Body of pancreas (tissue), 4 donors: ENCODE data around the gene TCF15. TPM values are rescaled to one million over a fixed set of nuclear protein-coding genes. Genes with fewer than 3 reads are reported as not detected.

Experiments used
- ATAC-seq: fragments of 150-250 bp; one replicate; pipeline ENCODE4 v1.9.1; 2016
- DNase-seq, 4 donors: peaks; one replicate each; pipeline ENCODE4 v3.0.0-alpha.2; 2019
- H3K27ac ChIP-seq, 4 donors: fragments of 200-600 bp; sonication (generic); 1 replicate in 3 of 4; 2 replicates in 1 of 4; pipeline versions ENCODE4 v1.5.1 to v1.6.1; 2016 to 2019; ENCODE audit warnings: mild to moderate bottlenecking in 1 of 4, mixed read lengths in 1 of 4, moderate library complexity in 1 of 4
- H3K27me3 ChIP-seq, 2 donors: fragments of 200-600 bp; sonication (generic); one replicate each; pipeline ENCODE4 v1.6.0; 2016; ENCODE audit warnings: mild to moderate bottlenecking in 1 of 2
- H3K36me3 ChIP-seq, 2 donors: fragments of 200-600 bp; sonication (generic); replicated peaks in 1 of 2; 2 replicates each; pipeline ENCODE4 v1.5.1; 2016; ENCODE audit warnings: low read depth in 2 of 2; ENCODE audit not compliant: insufficient read depth in 1 of 2
- H3K4me1 ChIP-seq: fragments of 200-600 bp; sonication (generic); one replicate; pipeline ENCODE4 v1.6.0; 2016
- H3K4me3 ChIP-seq, 2 donors: fragments of 200-600 bp; sonication (generic); 1 replicate in 1 of 2; 2 replicates in 1 of 2; pipeline ENCODE4 v1.5.1; 2016 to 2019
- H3K9me3 ChIP-seq, 3 donors: fragments of 200-600 bp; sonication (generic); 1 replicate in 2 of 3; 2 replicates in 1 of 3; pipeline ENCODE4 v1.5.1; 2016
- CTCF ChIP-seq, 7 experiments: fragments of 450-650 bp in 4 of 7; fragments of 200-600 bp in 3 of 7; sonication (generic) in 3 of 7; IDR thresholded peaks; one replicate each; pipeline ENCODE4 v1.5.1; 2016 to 2019; ENCODE audit warnings: antibody characterized with exemption in 7 of 7
- POLR2A ChIP-seq, 3 donors: fragments of 450-650 bp; IDR thresholded peaks; one replicate each; pipeline ENCODE4 v1.6.1; 2016; ENCODE audit warnings: antibody characterized with exemption in 3 of 3, mild to moderate bottlenecking in 2 of 3
- WGBS, 2 donors: methylation state at CpG; one replicate each; pipeline ENCODE4 v1.1.5; 2017; 5-methylcytosine and 5-hydroxymethylcytosine counted together
- intact Hi-C: fragments of 100-400 bp; cut with DNase I; formaldehyde crosslinking; loops from one replicate; pipeline ENCODE4 v1.15.1; 2023
- total RNA-seq, 2 donors: library from RNA; depleted of rRNA; stranded (reverse); fragments of >200 nt; gene quantifications; one replicate each; pipeline ENCODE4 v1.1.0, GENCODE V29; 2016

Gene TCF15
- total RNA-seq, 2 donors from 2014 or later: not detected

- Histone ChIP-seq H3K9me3 (no peaks in the 10 kb centered on the region), H3K36me3 (no peaks in the 10 kb centered on the region), H3K4me1 (peaks cover 5% of the 10 kb centered on the region), H3K27me3 (peaks cover 0 to 11% of the 10 kb centered on the region in 2 donors), H3K27ac (no peak overlapping the region), H3K4me3 (no peak overlapping the region)
- intact Hi-C loops: no loop called here
- ATAC-seq (no peak), DNase-seq (no peak)
- 54 to 68% methylated on average over 5 of the region's 5 CpGs for WGBS, 2 donors
- TF ChIP-seq CTCF (IDR thresholded peaks at IDR 0.05) (no peak), POLR2A (IDR thresholded peaks at IDR 0.05) (no peak)
Measured at GRCh38 chr20:605237-605636, 4.9 kb downstream of the TCF15 start.

- TF ChIP-seq POLR2A (IDR thresholded peaks at IDR 0.05) (no peak), CTCF (IDR thresholded peaks at IDR 0.05) (no peak)
- DNase-seq: no peak
- H3K36me3 ChIP-seq: no peaks in the 10 kb centered on the region
Measured at GRCh38 chr20:603116-603640, 6.9 kb downstream of the TCF15 start.

GRCh38 chr20:602111-602970, 7.8 kb downstream of the TCF15 start:
- ATAC-seq: no peak
- no peaks in the 10 kb centered on the region for H3K27me3 ChIP-seq
- DNase-seq: no peak
- H3K4me3 ChIP-seq: no peak overlapping the region
- intact Hi-C loops: no loop called here
- no peak overlapping the region for H3K27ac ChIP-seq
- no peaks in the 10 kb centered on the region for H3K9me3 ChIP-seq
- H3K4me1 ChIP-seq: no peaks in the 10 kb centered on the region
- no peak for TF ChIP-seq CTCF (IDR thresholded peaks at IDR 0.05)
- no peak for TF ChIP-seq POLR2A (IDR thresholded peaks at IDR 0.05)
- 57 to 68% methylated on average over 7 to 8 of the region's 8 CpGs for WGBS, 2 donors
- no peaks in the 10 kb centered on the region for H3K36me3 ChIP-seq

More at GRCh38 chr20:603116-603640, 6.9 kb downstream of the TCF15 start:
- Histone ChIP-seq H3K27me3 (no peaks in the 10 kb centered on the region), H3K4me1 (no peaks in the 10 kb centered on the region), H3K9me3 (no peaks in the 10 kb centered on the region), H3K27ac (no peak overlapping the region), H3K4me3 (no peak overlapping the region)
- ATAC-seq: no peak
- intact Hi-C loops: no loop called here
- WGBS, 2 donors: 58 to 67% methylated on average over 8 of the region's 8 CpGs

GRCh38 chr20:600736-601135, 9.4 kb downstream of the TCF15 start:
- no peaks in the 10 kb centered on the region for H3K27me3 ChIP-seq
- H3K36me3 ChIP-seq: no peaks in the 10 kb centered on the region
- intact Hi-C loops: no loop called here
- WGBS, 2 donors: 83 to 85% methylated on average over 6 of the region's 6 CpGs
- no peaks in the 10 kb centered on the region for H3K9me3 ChIP-seq
- DNase-seq: no peak
- no peak overlapping the region for H3K4me3 ChIP-seq
- TF ChIP-seq POLR2A (IDR thresholded peaks at IDR 0.05) (no peak), CTCF (IDR thresholded peaks at IDR 0.05) (no peak)
- no peaks in the 10 kb centered on the region for H3K4me1 ChIP-seq
- ATAC-seq: no peak
- no peak overlapping the region for H3K27ac ChIP-seq
